HepG2 (cell line): ENCODE measurements around the gene BCKDHA. TPM values are rescaled to one million over a fixed set of nuclear protein-coding genes. Genes with fewer than 3 reads are reported as not detected.

Source experiments
- ADNP ChIP-seq: sonication (generic); formaldehyde crosslinking; IDR thresholded peaks from 2 replicates; pipeline ENCODE4 v1.4.0; 2020; ENCODE audit warnings: missing genetic modification reagents
- DNMT3B ChIP-seq: conservative IDR thresholded peaks from 2 replicates; pipeline ENCODE4 v1.6.1; 2016; ENCODE audit warnings: missing biosample characterization, control low read depth
- MTA1 ChIP-seq: sonication (generic); formaldehyde crosslinking; IDR thresholded peaks from 2 replicates; pipeline ENCODE4 v1.4.0; 2020; ENCODE audit warnings: missing genetic modification reagents, mild to moderate bottlenecking, borderline replicate concordance
- POLR2A ChIP-seq, 2 experiments: IDR thresholded peaks; 2 replicates each; pipeline ENCODE4 v1.6.1; 2011; ENCODE audit warnings: low read depth in 2 of 2, low read length in 2 of 2, mild to moderate bottlenecking in 1 of 2, moderate library complexity in 1 of 2; ENCODE audit not compliant: insufficient read depth in 1 of 2
- RARA ChIP-seq: IDR thresholded peaks from 2 replicates; pipeline ENCODE4 v1.6.1; 2016; ENCODE audit warnings: missing genetic modification reagents, missing compliant biosample characterization
- SKI ChIP-seq: fragments of 450-650 bp; IDR thresholded peaks from one replicate; pipeline ENCODE4 v1.6.1; 2018; ENCODE audit warnings: mild to moderate bottlenecking; ENCODE audit not compliant: partially characterized antibody
- SOX5 ChIP-seq: IDR thresholded peaks from 2 replicates; pipeline ENCODE4 v1.6.1; 2016; ENCODE audit warnings: borderline replicate concordance
- SP2 ChIP-seq: sonication (generic); formaldehyde crosslinking; IDR thresholded peaks from 2 replicates; pipeline ENCODE4 v1.5.1; 2020; ENCODE audit warnings: mild to moderate bottlenecking, missing genetic modification reagents
- TEAD3 ChIP-seq: optimal IDR thresholded peaks from 2 replicates; pipeline ENCODE3; 2016; ENCODE audit warnings: borderline replicate concordance
- ZFP36L2 ChIP-seq: sonication (generic); formaldehyde crosslinking; IDR thresholded peaks from 2 replicates; pipeline ENCODE4 v1.4.0; 2020; ENCODE audit warnings: missing genetic modification reagents
- ZIK1 ChIP-seq: sonication (generic); formaldehyde crosslinking; IDR thresholded peaks from 2 replicates; pipeline ENCODE4 v1.5.0; 2020; ENCODE audit warnings: mild to moderate bottlenecking, low read depth, missing genetic modification reagents, borderline replicate concordance
- ZNF382 ChIP-seq: sonication (generic); formaldehyde crosslinking; IDR thresholded peaks from 2 replicates; pipeline ENCODE4 v1.5.0; 2020; ENCODE audit warnings: missing genetic modification reagents, mild to moderate bottlenecking, borderline replicate concordance
- ZNF431 ChIP-seq: sonication (generic); formaldehyde crosslinking; IDR thresholded peaks from 2 replicates; pipeline ENCODE4 v1.9.0; 2022; ENCODE audit warnings: missing genetic modification reagents, low read depth, mild to moderate bottlenecking, borderline replicate concordance
- ZNF737 ChIP-seq: sonication (generic); formaldehyde crosslinking; IDR thresholded peaks from 2 replicates; pipeline ENCODE4 v1.5.0; 2020; ENCODE audit warnings: missing genetic modification reagents, mild to moderate bottlenecking, borderline replicate concordance
- ZSCAN31 ChIP-seq: sonication (generic); formaldehyde crosslinking; IDR thresholded peaks from 2 replicates; pipeline ENCODE4 v1.5.0; 2020; ENCODE audit warnings: low read depth, mild to moderate bottlenecking, missing genetic modification reagents
- ZSCAN9 ChIP-seq: IDR thresholded peaks from 2 replicates; pipeline ENCODE4 v1.6.1; 2016; ENCODE audit warnings: borderline replicate concordance
- polyA plus RNA-seq, 8 experiments: library from polyadenylated mRNA; depleted of rRNA in 3 of 8; stranded (reverse) in 7 of 8; unstranded in 1 of 8; fragments of >200 nt; fragmentation: Illumina TruSeq in 4 of 8; extraction: Trizol in 4 of 8; gene quantifications; 2 replicates each; pipeline versions ENCODE4 v1.2.1 to v1.2.3, GENCODE V29; 2011 to 2016; ENCODE audit warnings: low read depth in 4 of 8, missing spikeins in 1 of 8, mixed read lengths in 1 of 8; ENCODE audit not compliant: insufficient read depth in 1 of 8
- total RNA-seq, 5 experiments: library from RNA; depleted of rRNA; stranded (reverse); fragments of >200 nt; fragmentation: Illumina TruSeq; extraction: Trizol; gene quantifications; 2 replicates each; pipeline ENCODE4 v1.2.3, GENCODE V29; 2016; ENCODE audit warnings: low read depth in 1 of 5
- TF ChIP-seq, protein P1 (sequence below): IDR thresholded peaks from 2 replicates; pipeline ENCODE4 v1.6.1; 2018; ENCODE audit warnings: missing genetic modification reagents
- TF ChIP-seq, protein P2 (sequence below): sonication (generic); formaldehyde crosslinking; conservative IDR thresholded peaks from 2 replicates; pipeline ENCODE4 v1.4.0; 2020; ENCODE audit warnings: mild to moderate bottlenecking, missing genetic modification reagents, moderate library complexity
- TF ChIP-seq, protein P3 (sequence below), 2 experiments: fragments of 450-650 bp in 1 of 2; sonication (generic) in 1 of 2; formaldehyde crosslinking; IDR thresholded peaks; 2 replicates each; pipeline versions ENCODE4 v1.5.0 to v1.8.0; 2020 to 2022; ENCODE audit warnings: mild to moderate bottlenecking in 1 of 2, missing genetic modification reagents in 1 of 2
- TF ChIP-seq, protein P4 (sequence below): sonication (generic); formaldehyde crosslinking; conservative IDR thresholded peaks from 2 replicates; pipeline ENCODE4 v1.4.0; 2020; ENCODE audit warnings: missing genetic modification reagents

Gene BCKDHA
- total and polyA plus RNA-seq, 2 of the 13 experiments (the other 11 are each of a cell fraction or from before 2014, with no cell fraction given), result 11.8 to 31.5 TPM

DNA sequence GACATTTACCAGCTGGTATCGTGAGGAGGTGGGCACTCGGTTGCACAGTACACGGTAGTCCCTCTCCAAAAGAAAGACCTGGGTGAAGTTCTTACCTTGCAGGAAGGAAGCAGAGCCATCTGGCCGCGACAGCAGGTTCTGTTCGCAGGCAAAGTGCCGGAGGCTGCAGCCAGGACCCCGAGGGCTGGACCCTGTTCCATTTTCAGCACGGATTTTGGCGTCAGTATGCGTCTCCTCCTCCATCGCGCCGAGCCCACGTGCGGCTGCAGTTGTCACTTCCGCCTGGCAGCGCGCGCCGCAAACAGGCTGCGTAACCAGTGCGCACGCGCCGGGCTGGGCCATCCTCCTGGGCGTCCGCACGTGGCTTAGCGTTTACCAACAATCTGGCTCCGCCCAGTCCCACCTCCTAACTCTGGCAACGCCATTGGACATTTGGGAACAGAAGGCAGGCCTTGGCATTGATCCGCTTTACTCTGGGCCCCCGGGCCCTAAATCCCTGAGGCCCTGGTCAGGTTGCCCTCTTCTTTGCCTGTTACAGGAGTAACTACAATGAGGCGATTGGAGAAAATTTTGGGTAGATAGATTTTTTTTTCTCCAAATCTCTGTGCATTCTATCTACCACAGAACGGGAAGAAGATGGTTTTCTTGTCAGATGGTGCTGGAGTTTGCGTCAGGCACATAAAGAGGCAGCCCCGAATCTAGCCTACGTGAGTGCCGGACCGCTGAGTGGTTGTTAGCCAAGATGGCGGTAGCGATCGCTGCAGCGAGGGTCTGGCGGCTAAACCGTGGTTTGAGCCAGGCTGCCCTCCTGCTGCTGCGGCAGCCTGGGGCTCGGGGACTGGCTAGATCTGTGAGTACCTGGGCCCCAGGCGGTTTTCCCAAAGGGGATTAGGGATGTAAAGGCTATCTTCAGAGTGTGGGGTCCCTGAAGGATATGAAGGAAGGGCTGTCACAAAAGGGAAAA, at the start of gene BCKDHA, which contains the start of gene EXOSC5 (continued):
- TF ChIP-seq, protein P1, sequence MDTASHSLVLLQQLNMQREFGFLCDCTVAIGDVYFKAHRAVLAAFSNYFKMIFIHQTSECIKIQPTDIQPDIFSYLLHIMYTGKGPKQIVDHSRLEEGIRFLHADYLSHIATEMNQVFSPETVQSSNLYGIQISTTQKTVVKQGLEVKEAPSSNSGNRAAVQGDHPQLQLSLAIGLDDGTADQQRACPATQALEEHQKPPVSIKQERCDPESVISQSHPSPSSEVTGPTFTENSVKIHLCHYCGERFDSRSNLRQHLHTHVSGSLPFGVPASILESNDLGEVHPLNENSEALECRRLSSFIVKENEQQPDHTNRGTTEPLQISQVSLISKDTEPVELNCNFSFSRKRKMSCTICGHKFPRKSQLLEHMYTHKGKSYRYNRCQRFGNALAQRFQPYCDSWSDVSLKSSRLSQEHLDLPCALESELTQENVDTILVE (CRISPR knock-in tag), result no peak; the same call in 1 of the 2 replicates
- TF ChIP-seq POLR2A (IDR thresholded peaks at IDR 0.05; ENCODE audit: insufficient read depth in 1 of 2, low read depth in 2 of 2, low read length in 2 of 2) (peak; percentile 65 to 70), ZNF431 (CRISPR knock-in tag) (no peak), ZFP36L2 (CRISPR knock-in tag) (no peak), SP2 (CRISPR knock-in tag) (peak; percentile 79), ZSCAN31 (CRISPR knock-in tag) (peak; percentile 60), ZIK1 (CRISPR knock-in tag) (no peak), ZNF737 (no peak), DNMT3B (CRISPR knock-in tag) (no peak), ZSCAN9 (CRISPR knock-in tag) (no peak; the same call in 1 of the 2 replicates), RARA (CRISPR knock-in tag) (no peak; the same call in 1 of the 2 replicates), ADNP (CRISPR knock-in tag) (no peak), SOX5 (CRISPR knock-in tag) (peak; percentile 21), SKI (no peak), MTA1 (CRISPR knock-in tag) (no peak), TEAD3 (CRISPR knock-in tag) (peak; percentile 64), ZNF382 (CRISPR knock-in tag) (no peak)
- TF ChIP-seq, protein P2, sequence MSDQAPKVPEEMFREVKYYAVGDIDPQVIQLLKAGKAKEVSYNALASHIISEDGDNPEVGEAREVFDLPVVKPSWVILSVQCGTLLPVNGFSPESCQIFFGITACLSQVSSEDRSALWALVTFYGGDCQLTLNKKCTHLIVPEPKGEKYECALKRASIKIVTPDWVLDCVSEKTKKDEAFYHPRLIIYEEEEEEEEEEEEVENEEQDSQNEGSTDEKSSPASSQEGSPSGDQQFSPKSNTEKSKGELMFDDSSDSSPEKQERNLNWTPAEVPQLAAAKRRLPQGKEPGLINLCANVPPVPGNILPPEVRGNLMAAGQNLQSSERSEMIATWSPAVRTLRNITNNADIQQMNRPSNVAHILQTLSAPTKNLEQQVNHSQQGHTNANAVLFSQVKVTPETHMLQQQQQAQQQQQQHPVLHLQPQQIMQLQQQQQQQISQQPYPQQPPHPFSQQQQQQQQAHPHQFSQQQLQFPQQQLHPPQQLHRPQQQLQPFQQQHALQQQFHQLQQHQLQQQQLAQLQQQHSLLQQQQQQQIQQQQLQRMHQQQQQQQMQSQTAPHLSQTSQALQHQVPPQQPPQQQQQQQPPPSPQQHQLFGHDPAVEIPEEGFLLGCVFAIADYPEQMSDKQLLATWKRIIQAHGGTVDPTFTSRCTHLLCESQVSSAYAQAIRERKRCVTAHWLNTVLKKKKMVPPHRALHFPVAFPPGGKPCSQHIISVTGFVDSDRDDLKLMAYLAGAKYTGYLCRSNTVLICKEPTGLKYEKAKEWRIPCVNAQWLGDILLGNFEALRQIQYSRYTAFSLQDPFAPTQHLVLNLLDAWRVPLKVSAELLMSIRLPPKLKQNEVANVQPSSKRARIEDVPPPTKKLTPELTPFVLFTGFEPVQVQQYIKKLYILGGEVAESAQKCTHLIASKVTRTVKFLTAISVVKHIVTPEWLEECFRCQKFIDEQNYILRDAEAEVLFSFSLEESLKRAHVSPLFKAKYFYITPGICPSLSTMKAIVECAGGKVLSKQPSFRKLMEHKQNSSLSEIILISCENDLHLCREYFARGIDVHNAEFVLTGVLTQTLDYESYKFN (CRISPR knock-in tag), result peak; percentile 56
- TF ChIP-seq, protein P3, sequence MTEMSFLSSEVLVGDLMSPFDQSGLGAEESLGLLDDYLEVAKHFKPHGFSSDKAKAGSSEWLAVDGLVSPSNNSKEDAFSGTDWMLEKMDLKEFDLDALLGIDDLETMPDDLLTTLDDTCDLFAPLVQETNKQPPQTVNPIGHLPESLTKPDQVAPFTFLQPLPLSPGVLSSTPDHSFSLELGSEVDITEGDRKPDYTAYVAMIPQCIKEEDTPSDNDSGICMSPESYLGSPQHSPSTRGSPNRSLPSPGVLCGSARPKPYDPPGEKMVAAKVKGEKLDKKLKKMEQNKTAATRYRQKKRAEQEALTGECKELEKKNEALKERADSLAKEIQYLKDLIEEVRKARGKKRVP (CRISPR knock-in tag; IDR thresholded peaks at IDR 0.05), result 0 out of 4 replicates have a peak, but pooled peaks of 1 of the 2 experiments have one; percentile 17
- TF ChIP-seq, protein P4, sequence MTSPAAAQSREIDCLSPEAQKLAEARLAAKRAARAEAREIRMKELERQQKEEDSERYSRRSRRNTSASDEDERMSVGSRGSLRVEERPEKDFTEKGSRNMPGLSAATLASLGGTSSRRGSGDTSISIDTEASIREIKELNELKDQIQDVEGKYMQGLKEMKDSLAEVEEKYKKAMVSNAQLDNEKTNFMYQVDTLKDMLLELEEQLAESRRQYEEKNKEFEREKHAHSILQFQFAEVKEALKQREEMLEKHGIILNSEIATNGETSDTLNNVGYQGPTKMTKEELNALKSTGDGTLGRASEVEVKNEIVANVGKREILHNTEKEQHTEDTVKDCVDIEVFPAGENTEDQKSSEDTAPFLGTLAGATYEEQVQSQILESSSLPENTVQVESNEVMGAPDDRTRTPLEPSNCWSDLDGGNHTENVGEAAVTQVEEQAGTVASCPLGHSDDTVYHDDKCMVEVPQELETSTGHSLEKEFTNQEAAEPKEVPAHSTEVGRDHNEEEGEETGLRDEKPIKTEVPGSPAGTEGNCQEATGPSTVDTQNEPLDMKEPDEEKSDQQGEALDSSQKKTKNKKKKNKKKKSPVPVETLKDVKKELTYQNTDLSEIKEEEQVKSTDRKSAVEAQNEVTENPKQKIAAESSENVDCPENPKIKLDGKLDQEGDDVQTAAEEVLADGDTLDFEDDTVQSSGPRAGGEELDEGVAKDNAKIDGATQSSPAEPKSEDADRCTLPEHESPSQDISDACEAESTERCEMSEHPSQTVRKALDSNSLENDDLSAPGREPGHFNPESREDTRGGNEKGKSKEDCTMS (CRISPR knock-in tag), result no peak
